Testis (tissue), 2 donors: Measurements from ENCODE around the gene LRMDA.

ENCODE experiments used
- POLR2A ChIP-seq: fragments of 450-650 bp; IDR thresholded peaks from one replicate; pipeline ENCODE4 v1.6.1; 2017; ENCODE audit warnings: antibody characterized with exemption, mild to moderate bottlenecking, moderate library complexity
- TF ChIP-seq, protein P1 (sequence below), 3 experiments: fragments of 450-650 bp in 2 of 3; fragments of 200-600 bp in 1 of 3; sonication (generic) in 1 of 3; IDR thresholded peaks; one replicate each; pipeline ENCODE4 v1.5.1; 2016 to 2019; ENCODE audit warnings: antibody characterized with exemption in 3 of 3, mild to moderate bottlenecking in 2 of 3, moderate library complexity in 1 of 3

GRCh38 chr10:76298329-76298728 is 866.9 kb downstream of the LRMDA start:
- TF ChIP-seq, protein P1, sequence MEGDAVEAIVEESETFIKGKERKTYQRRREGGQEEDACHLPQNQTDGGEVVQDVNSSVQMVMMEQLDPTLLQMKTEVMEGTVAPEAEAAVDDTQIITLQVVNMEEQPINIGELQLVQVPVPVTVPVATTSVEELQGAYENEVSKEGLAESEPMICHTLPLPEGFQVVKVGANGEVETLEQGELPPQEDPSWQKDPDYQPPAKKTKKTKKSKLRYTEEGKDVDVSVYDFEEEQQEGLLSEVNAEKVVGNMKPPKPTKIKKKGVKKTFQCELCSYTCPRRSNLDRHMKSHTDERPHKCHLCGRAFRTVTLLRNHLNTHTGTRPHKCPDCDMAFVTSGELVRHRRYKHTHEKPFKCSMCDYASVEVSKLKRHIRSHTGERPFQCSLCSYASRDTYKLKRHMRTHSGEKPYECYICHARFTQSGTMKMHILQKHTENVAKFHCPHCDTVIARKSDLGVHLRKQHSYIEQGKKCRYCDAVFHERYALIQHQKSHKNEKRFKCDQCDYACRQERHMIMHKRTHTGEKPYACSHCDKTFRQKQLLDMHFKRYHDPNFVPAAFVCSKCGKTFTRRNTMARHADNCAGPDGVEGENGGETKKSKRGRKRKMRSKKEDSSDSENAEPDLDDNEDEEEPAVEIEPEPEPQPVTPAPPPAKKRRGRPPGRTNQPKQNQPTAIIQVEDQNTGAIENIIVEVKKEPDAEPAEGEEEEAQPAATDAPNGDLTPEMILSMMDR (IDR thresholded peaks at IDR 0.05): no peak
- no peak for TF ChIP-seq POLR2A
